OCI-LY3 (cell line): ENCODE results near the gene SRC.

Experiments
- H2AFZ ChIP-seq: fragments of 200-600, 300-600 bp; shearing (Covaris generic); 2 replicates; pipeline ENCODE4 v1.6.0; 2014; ENCODE audit warnings: antibody characterized with exemption, low read depth, low read length
- H3K27ac ChIP-seq: fragments of 200-600, 300-600 bp; sonication (generic); 2 replicates; pipeline ENCODE4 v1.5.1; 2014; ENCODE audit warnings: mild to moderate bottlenecking, low read length, moderate library complexity, mixed read lengths
- H3K27me3 ChIP-seq: fragments of 200-600, 300-600 bp; sonication (generic); 2 replicates; pipeline ENCODE4 v1.6.1; 2014; ENCODE audit warnings: low read depth, low read length, mixed read lengths
- H3K36me3 ChIP-seq: fragments of 200-600, 300-600 bp; sonication (generic); replicated peaks from 2 replicates; pipeline ENCODE3; 2014; ENCODE audit warnings: low read depth, low read length, mixed read lengths
- H3K4me1 ChIP-seq: fragments of 300-600, 200-600 bp; sonication (generic); 2 replicates; pipeline ENCODE4 v1.6.1; 2014; ENCODE audit warnings: low read length, mixed read lengths
- H3K4me2 ChIP-seq: fragments of 200-600, 300-600 bp; sonication (generic); 2 replicates; pipeline ENCODE4 v1.6.1; 2014; ENCODE audit warnings: low read length, mixed read lengths
- H3K4me3 ChIP-seq: fragments of 300-600, 200-600 bp; sonication (generic); 2 replicates; pipeline ENCODE4 v1.5.1; 2014; ENCODE audit warnings: antibody characterized with exemption, mild to moderate bottlenecking, low read length, moderate library complexity
- H3K79me2 ChIP-seq: fragments of 300-600, 200-600 bp; shearing (Covaris generic); 2 replicates; pipeline ENCODE4 v1.6.1; 2014; ENCODE audit warnings: mild to moderate bottlenecking, low read length, mixed read lengths
- H3K9ac ChIP-seq: fragments of 300-600, 200-600 bp; shearing (Covaris generic); 2 replicates; pipeline ENCODE4 v1.6.0; 2014; ENCODE audit warnings: mild to moderate bottlenecking, low read length, moderate library complexity
- H3K9me3 ChIP-seq: fragments of 200-600, 300-600 bp; shearing (Covaris generic); 2 replicates; pipeline ENCODE4 v1.6.1; 2014; ENCODE audit warnings: low read length, mixed read lengths; ENCODE audit not compliant: insufficient read depth
- H4K20me1 ChIP-seq: fragments of 200-600, 300-600 bp; sonication (generic); 2 replicates; pipeline ENCODE4 v1.6.1; 2016; ENCODE audit warnings: low read length, mixed read lengths; ENCODE audit not compliant: insufficient read depth
- CTCF ChIP-seq: fragments of 200-600, 300-600 bp; sonication (generic); IDR thresholded peaks from 2 replicates; pipeline ENCODE4 v1.5.1; 2014; ENCODE audit warnings: antibody characterized with exemption, low read length, low read depth
- EZH2phosphoT487 ChIP-seq: fragments of 200-600 bp; shearing (Covaris generic); IDR thresholded peaks from 2 replicates; pipeline ENCODE4 v1.6.1; 2018; ENCODE audit warnings: antibody characterized with exemption, mixed run types, low read depth

The SRC gene

DNA sequence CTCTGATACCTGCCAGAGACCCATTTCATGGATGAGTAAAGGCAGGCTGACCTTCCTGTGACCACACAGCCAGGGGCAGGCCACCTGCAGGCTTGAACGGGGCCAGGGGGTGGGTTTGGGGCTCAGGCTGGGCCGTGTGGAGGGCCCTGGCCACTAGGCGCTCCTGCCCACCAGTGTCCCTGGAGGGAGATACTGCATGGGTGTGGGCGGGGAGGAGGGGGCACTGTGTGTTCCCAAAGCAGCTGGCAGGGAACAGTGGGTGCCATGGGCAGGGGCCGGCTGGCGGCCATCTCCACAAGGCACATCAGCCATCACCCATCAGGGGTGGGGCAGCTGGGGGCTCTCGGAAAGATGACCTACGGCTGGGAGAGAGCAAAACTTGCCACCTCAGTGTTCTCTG lies 15.4 kb downstream of the SRC start:
- Histone ChIP-seq H3K36me3 (peaks cover 49% of the 10 kb centered on the region), H3K27ac (no peak overlapping the region), H3K4me1 (peaks cover 33% of the 10 kb centered on the region), H4K20me1 (peaks cover 88% of the 10 kb centered on the region), H3K9ac (no peak overlapping the region), H3K4me3 (no peak overlapping the region), H3K4me2 (no peak overlapping the region), H3K9me3 (no peaks in the 10 kb centered on the region), H3K27me3 (no peaks in the 10 kb centered on the region), H2AFZ (no peak overlapping the region), H3K79me2 (peaks cover 95% of the 10 kb centered on the region)
- TF ChIP-seq CTCF: no peak
- TF ChIP-seq EZH2phosphoT487: no peak

- Histone ChIP-seq H3K9me3 (no peaks in the 10 kb centered on the region), H2AFZ (no peak overlapping the region), H3K4me3 (no peak overlapping the region), H3K9ac (no peak overlapping the region), H4K20me1 (peaks cover 78% of the 10 kb centered on the region), H3K79me2 (peaks cover 92% of the 10 kb centered on the region), H3K27ac (no peak overlapping the region), H3K4me1 (peaks cover 43% of the 10 kb centered on the region), H3K27me3 (no peaks in the 10 kb centered on the region), H3K36me3 (peaks cover 55% of the 10 kb centered on the region), H3K4me2 (no peak overlapping the region)
- TF ChIP-seq CTCF (no peak), EZH2phosphoT487 (no peak)
Observed at GRCh38 chr20:37362231-37362792, 16.4 kb downstream of the SRC start.

- Histone ChIP-seq H3K27me3 (no peaks in the 10 kb centered on the region), H4K20me1 (peaks cover 73% of the 10 kb centered on the region), H3K4me1 (peaks cover 48% of the 10 kb centered on the region), H3K4me3 (no peak overlapping the region), H3K9me3 (no peaks in the 10 kb centered on the region), H3K4me2 (no peak overlapping the region), H3K27ac (no peak overlapping the region), H2AFZ (no peak overlapping the region), H3K9ac (no peak overlapping the region), H3K36me3 (peaks cover 55% of the 10 kb centered on the region), H3K79me2 (peaks cover 92% of the 10 kb centered on the region)
- TF ChIP-seq CTCF (no peak), EZH2phosphoT487 (no peak)
Observed at GRCh38 chr20:37362821-37363220, 16.9 kb downstream of the SRC start.

GRCh38 chr20:37363221-37364012 lies 17.5 kb downstream of the SRC start:
- no peak overlapping the region for H3K27ac ChIP-seq
- TF ChIP-seq EZH2phosphoT487: no peak
- no peak overlapping the region for H3K4me3 ChIP-seq
- H3K9ac ChIP-seq: no peak overlapping the region
- H3K4me2 ChIP-seq: no peak overlapping the region
- H4K20me1 ChIP-seq: peaks cover 67% of the 10 kb centered on the region
- H2AFZ ChIP-seq: no peak overlapping the region
- peaks cover 54% of the 10 kb centered on the region for H3K36me3 ChIP-seq
- H3K9me3 ChIP-seq: no peaks in the 10 kb centered on the region
- peaks cover 91% of the 10 kb centered on the region for H3K79me2 ChIP-seq
- H3K27me3 ChIP-seq: no peaks in the 10 kb centered on the region
- peaks cover 48% of the 10 kb centered on the region for H3K4me1 ChIP-seq
